Adipose tissue (tissue), 3 donors: ENCODE measurements around the gene TRIM54. TPM values are rescaled to one million over a fixed set of nuclear protein-coding genes. Genes with fewer than 3 reads are reported as not detected.
"Not testable (repeated sequence)": the region's sequence is repeated elsewhere in the genome, so short reads cannot be mapped to it uniquely, and the experiment has no call there.

Experiments
- H3K27ac ChIP-seq: one replicate; pipeline ENCODE4 v1.5.1; 2013; ENCODE audit warnings: low read depth, low read length
- WGBS, 3 donors: extraction: QIAGEN DNeasy Blood & Tissue Kit; methylation state at CpG; one replicate each; pipeline ENCODE4 v1.1.7; 2013; 5-methylcytosine and 5-hydroxymethylcytosine counted together
- polyA plus RNA-seq, 3 donors: library from polyadenylated mRNA; stranded (reverse); fragments of 200-250 nt; gene quantifications; one replicate each; pipeline ENCODE4 v1.2.3, GENCODE V29; 2013
- donor health status: healthy with polysubstance abuse.
- donor health status: Bipolar disorder and iron deficiency.
- donor health status: healthy.

The TRIM54 gene
- polyA plus RNA-seq, 3 donors, result 0.03 to 1.3 (median 0.90) TPM

DNA sequence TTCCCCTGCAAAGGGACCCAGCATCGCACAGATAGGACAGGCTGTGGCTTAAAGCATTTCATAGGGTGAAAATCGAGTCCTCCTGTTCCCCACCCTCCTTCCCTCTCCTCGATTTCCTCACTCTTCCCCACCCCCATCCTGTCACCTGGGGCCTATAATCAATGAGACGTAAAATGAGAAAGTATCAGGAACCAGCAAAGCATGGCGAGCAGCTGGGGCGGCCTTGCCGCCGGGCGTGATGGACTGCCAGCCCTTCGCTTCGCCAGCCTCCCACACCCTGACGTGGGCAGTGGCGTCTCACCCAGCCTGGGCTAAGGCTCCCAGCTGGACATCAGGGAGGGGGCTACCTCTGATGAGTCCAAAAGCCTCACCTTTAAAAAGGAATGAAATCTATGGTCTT, 30.5 kb upstream of the TRIM54 start:
- no peak overlapping the region for H3K27ac ChIP-seq
- WGBS, 3 donors, result 78 to 79% (median 79%) methylated on average over 13 of the region's 13 CpGs

DNA sequence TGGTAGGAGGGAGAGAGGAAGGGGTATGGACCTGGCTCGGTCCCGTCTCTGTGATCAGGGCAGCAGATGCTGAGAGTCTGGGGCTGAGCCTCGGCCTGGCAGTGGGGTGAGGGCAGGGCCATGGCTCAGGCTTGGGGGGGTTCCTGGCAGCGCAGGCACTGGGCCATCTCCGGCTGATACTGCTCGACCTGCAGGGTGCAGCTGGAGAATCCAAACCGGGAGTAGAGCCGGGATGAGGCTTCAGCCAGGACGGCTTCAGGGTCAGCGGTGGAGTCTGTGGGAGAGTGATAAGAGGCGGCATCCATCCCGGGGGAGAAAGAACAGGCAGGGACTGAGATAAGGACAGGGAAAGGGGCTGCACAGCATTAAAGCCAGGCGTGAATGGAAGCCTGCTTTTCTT, 27.0 kb upstream of the TRIM54 start:
- H3K27ac ChIP-seq, result no peak overlapping the region
- 21 to 43% (median 42%) methylated on average over 12 to 13 of the region's 13 CpGs for WGBS, 3 donors

DNA sequence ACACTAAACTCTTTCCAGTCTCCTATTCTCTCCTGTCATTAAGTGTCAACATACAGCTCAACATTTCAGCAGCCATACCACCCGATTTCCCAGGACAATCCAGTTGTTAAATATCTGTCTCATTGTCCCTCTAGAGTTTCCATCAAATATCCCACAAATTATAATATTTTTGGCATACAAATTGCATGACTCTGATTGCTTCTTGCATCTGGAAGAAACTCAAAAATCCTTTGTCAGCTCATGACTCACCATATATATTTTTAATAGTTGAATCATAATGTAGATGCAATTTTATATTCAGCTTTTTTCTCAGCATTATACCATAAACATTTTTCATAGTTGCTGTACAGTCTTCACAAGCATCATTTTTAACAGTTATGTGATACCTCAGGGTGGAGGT, 26.6 kb upstream of the TRIM54 start:
- H3K27ac ChIP-seq, result no peak overlapping the region
- WGBS, 3 donors, result 11 to 43% (median 34%) methylated on average over 1 of the region's 1 CpG

DNA sequence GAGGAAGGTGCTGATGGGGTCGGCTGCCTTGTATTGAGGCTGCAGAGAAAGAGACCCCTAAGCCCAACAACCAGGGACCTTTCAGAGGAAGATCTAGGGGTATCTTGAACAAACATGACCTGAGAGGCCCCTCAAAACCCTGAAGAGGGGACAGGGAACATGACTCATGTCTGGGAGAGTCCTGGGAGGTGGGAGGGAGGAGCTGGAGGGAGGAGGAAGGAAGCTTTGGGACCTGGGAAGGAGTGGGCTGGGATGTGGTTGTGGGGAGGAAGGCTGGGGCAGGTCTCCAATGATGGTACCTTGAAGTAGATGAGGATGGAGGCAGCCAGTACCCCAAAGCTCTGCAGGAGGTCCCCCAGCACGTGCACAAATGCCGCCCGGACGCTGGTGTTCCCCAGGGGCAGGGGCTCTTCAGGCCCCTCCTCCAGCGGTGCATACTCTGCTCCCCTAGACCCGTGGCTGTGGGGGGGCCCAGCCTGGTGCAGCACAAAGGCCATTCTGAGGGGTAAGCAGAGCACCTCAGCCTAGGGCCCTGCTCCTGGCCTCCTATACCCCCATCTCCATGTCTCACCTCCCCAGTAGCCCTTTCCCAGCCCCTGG, 25.3 kb upstream of the TRIM54 start:
- no peak overlapping the region for H3K27ac ChIP-seq
- WGBS, 3 donors, result 48 to 78% (median 72%) methylated on average over 2 to 7 of the region's 7 CpGs

DNA sequence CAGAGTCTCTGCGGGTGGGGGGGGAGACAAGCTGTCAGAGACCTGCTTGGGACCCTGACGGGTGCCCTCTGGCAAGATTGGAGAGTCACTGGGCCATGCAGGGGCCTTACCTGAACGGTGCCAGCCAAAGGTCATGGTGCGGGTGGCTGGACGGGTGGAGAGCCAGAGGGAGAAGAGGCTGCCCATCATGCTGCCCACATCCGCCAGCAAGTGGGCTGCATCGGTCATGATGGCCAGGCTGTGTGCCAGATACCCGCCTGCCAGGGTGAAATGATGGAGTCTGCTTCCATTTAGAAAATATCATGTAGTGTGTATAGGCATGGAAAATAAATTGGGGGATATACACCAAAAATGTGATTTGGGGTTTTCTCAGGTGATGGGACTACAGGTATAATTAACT, 24.2 kb upstream of the TRIM54 start:
- 82 to 93% (median 88%) methylated on average over 8 of the region's 8 CpGs for WGBS, 3 donors
- no peak overlapping the region for H3K27ac ChIP-seq

DNA sequence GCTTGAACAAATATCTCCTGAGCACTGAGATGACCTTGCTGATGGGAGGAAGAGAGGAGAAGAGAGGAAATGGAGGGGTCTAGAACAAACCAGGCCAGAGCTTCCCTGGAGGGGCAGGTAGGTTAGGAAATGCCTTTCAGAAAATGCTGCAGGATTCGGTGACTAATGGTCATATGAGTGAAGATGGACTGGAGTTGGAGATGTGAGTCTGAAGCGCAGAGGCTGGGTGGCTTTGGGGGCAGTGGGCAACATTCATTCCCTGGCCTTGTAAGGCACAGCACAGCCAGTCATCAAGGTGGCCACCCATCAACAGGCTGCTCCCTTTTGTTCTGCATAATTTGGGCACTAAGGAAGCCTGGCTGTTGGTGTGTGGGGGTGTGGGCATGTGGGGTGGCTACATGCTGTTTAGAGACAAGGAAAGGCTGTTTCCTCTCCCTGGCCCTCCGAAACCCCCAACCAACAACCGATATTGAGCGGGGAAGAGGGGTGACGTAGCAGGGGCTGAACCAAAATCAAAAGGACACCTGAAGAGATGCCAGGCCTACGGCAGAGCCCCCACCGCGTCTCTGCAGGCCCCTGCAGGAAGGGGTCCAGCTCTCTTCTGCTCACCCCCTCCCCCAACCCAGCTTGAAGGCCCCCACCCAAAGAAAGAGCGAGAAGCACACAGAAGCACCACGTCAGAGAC, 20.8 kb upstream of the TRIM54 start:
- WGBS, 3 donors, result 50 to 58% (median 52%) methylated on average over 11 of the region's 11 CpGs
- no peak overlapping the region for H3K27ac ChIP-seq

DNA sequence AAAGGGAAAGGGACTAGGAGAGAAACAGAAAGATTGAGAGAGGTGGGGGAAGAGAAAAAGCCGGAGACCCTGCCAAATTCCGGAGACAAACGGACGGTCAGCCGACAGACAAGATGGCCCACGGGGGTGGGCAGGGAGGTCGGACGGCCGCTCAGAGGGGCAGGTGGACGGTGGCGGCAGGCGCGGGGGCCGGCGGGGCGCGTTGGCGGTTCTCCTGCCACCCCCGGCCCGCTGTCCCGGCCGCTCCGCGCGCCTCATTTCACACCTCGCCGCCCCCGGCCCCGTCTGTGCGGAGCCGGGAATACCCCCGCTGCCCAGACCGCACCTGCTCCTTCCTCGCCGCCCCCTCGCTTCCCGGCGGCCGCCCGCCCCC, 20.3 kb upstream of the TRIM54 start:
- WGBS, 3 donors, result 3 to 4% (median 3%) methylated on average over 20 to 40 of the region's 40 CpGs
- H3K27ac ChIP-seq, result no peak overlapping the region

DNA sequence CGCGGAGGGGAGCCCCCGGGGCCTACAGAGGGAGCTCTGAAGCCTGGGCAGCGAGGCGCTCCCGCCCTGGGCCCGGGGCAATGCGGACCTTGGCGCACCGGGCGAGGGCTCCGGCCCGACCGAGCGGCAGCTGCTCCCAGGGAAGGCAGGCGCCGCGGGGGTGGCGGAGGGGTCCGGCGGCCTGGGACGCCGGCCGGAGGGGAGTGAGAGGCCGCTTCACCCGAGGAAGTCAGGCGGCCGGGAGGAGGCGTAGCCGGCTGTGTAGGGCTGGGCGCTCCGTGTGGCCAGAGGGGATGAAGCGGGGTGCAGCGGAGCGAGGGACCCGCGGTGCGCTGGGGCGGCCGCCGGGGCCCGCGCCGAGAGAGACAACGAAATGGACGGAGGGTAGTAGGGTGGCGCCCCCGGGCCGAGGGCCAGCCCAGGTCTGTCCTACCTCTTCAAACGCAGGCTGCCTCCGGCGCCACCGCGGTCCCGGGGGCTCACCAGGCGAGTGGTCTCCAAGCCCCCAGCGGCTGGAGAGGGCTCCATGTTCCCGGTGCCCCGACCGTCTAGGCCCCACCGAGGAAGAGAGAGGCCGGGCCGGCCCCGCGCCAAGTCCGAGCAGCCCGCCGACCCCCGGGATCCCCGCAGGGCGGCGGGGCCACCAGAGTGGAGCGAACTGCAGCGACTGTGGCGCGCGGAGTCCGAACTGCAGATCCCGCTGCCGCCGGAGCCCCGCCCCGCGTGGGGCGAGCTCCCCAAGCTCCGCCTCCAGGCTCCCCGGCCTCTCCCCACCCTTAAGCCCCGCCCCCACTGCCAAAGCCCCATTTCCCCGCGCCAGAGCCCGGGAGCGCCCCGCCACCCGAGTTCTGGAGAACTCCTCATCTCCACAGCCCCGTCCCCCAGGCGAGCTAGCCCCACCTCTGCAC, 19.6 kb upstream of the TRIM54 start, which contains the start of gene SLC30A3:
SLC30A3 (minus strand) TSS at position 669 of the 908 bp plus-strand sequence; CDS start at position 528, 141 bp downstream.
- 1% methylated on average over 75 to 96 of the region's 96 CpGs for WGBS, 3 donors
- no peak within 1 kb of the TSS for H3K27ac ChIP-seq

DNA sequence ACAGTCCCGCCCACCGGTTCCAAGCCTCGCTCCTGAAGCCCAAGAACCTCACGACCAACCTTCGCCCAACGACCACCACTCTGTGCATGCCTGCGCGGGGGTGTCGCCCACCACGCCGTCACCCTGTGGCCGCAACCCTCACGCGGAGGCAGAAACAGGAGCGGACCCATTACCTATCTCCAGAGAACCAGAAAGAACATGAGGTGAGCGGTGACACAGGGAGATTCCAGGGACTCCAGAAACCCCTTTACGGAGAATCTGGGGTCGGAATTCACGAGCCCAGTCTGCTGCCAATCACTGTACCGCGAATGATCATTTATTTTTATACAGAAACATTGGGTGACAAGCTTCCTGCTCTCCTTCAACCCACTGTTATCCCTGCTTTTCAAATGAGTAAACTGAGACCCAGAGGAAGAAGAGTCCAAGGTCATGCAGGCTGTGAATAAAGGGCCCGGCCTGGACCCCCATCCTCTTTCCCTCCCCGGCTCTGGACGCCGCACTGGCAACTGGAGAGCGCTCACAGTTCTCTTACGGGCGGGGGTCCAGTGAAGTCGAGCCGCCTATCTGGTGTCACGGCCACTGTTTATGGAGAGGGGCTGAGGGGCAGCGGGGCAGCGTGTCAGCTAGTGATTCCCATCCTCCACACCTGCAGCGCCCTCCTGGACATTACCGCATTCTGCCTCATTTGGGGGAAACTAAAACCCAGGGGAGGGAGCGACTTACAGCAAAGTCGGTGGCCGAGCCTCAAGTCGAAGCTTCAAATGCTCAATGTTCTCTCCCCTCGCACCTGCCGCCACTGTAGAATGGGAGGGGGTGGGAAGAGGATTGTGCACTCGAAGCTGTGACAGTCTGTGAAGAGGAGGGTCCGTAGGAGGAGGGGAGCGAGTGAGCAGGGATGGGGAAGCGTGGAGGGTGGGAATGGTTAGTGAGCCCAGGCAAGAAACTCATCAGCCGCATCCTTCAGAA, 18.7 kb upstream of the TRIM54 start:
- no peak overlapping the region for H3K27ac ChIP-seq
- WGBS, 3 donors, result 2 to 3% (median 2%) methylated on average over 46 of the region's 46 CpGs

DNA sequence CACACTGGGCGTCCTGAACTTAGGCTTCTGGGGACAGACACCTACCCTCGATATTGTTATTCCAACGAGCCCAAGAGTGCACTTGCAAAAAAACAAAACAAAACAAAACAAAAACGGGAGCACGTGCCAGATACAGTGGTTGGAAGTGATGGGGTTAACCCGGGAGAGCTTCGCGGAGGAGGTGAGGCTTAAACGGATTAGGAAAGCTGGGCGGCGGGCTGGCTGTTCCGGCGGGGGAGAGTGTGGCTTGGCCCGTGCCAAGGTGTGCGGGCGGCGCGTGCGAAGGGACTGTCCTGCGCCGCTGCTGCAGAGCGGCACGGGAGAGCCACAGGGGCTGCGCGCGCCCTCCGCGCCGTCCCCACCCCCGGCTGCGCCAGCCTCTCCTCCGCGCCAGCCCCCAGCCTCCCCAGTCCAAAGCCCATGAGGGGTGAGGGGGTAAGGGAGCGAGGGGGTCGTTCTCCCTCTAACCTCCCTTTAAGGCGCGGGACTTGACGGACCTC, 17.9 kb upstream of the TRIM54 start:
- H3K27ac ChIP-seq, result no peak overlapping the region
- 0 to 1% (median 1%) methylated on average over 30 to 38 of the region's 38 CpGs for WGBS, 3 donors

DNA sequence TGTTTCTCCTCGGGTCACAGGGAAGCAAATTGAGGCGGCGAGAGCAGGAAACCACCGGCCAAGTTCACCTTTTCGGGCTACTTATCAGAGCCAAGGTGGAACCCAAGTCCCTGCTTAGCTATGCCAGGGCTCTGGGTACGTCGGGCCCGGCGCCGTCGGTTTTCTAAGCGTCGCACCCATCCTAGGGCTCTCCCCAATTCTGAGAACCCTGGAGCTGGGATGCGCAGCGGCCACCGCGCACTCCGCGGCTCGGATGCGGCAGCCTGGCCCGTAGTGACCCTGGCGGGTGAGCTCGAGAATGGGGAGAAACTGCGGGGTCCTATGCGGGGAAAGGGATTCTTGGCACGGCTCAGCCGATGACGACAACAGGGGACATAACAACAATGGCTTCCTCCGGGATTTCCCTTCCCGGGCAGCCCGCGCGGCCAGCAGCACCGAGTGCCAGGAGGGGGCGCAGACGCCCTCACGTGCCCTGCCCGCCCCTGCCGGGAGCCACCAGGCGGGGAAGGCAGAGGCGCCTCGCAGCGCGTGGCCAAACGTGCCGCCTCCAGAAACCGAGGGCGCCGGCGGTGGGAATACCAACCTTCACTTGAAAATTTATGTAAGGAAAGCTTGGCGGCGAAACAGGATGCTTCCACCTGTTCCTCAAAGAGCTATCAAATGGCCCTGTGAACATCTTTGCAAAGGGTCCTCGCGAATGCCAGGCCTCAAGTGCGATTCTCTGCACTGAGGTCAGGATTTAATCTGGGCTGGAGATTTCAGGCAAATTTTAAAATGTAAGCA, 17.3 kb upstream of the TRIM54 start:
- 3 to 4% (median 3%) methylated on average over 55 to 56 of the region's 56 CpGs for WGBS, 3 donors
- no peak overlapping the region for H3K27ac ChIP-seq

DNA sequence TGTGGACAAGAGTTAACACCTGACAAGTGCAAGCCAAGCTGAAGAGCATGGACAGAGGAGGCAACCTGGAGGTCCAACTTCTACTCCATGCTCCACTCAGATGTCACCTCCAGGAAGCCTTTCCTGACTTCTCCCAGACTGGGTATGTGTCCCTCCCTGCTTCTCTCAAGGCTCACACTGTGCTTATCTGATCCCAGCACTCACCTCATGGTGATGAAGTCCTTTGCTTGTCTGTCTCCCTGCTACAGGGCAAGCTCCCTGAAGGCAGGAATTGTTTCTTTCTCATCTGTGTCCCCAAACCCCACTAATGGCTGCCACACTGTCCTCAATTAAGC, 16.7 kb upstream of the TRIM54 start:
- no peak overlapping the region for H3K27ac ChIP-seq

DNA sequence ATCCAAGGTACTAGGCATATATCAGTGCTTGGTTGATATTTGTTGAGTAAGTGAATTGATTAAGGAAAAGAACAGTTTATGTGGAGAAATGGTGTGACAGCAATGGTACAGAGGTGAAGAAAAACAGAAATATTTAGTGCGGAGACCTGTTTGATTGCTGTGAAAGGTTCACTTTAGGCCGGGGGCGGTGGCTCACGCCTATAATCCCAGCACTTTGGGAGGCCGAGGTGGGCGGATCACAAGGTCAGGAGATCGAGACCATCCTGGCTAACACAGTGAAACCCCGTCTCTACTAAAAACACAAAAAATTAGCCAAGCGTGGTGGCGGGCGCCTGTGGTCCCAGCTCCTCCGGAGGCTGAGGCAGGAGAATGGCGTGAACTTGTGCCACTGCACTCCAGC, 13.9 kb upstream of the TRIM54 start:
- 88 to 89% (median 88%) methylated on average over 12 to 13 of the region's 13 CpGs for WGBS, 3 donors
- not testable (repeated sequence) for H3K27ac ChIP-seq

DNA sequence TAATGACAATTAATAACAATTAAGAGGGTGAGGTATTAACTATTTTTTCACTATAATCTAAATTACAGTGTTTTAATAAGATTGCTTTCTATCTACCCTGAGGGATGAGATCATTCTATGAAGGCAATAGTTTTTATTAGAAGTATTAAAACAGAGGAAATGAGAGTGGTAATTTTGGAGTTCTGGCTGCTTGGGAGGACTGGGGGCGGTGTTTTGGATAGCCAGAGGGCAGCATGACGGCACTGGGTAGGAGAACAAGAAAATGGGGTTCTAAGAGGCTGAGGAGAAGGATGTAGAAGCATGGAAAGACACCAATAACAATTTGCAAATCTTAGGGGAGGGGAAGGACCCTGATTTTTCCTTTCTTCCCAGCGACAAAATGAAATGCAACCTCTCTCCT, 12.1 kb upstream of the TRIM54 start:
- H3K27ac ChIP-seq, result no peak overlapping the region
- WGBS, 3 donors, result 82 to 86% (median 83%) methylated on average over 3 of the region's 3 CpGs

DNA sequence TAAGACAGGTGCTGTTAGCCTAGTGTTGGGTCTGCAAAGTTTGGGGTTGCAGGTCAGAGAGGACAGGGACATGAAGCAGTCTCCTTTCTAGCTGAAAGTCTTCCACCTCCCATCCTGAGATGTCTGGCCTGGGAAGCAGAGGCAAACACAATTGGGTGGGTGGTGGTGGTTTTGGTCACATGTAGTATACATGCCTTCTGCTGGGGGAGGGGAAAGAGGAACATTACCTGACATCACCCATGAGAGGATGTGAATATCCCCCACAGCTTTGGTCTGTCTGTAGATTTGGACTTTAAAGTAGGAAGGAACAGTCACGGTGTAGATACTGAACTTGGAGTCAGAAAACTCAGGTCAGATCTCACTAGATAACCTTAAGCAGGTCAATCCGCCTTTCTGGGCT, 11.6 kb upstream of the TRIM54 start:
- WGBS, 3 donors, result 60 to 77% (median 65%) methylated on average over 2 of the region's 2 CpGs
- H3K27ac ChIP-seq, result no peak overlapping the region

DNA sequence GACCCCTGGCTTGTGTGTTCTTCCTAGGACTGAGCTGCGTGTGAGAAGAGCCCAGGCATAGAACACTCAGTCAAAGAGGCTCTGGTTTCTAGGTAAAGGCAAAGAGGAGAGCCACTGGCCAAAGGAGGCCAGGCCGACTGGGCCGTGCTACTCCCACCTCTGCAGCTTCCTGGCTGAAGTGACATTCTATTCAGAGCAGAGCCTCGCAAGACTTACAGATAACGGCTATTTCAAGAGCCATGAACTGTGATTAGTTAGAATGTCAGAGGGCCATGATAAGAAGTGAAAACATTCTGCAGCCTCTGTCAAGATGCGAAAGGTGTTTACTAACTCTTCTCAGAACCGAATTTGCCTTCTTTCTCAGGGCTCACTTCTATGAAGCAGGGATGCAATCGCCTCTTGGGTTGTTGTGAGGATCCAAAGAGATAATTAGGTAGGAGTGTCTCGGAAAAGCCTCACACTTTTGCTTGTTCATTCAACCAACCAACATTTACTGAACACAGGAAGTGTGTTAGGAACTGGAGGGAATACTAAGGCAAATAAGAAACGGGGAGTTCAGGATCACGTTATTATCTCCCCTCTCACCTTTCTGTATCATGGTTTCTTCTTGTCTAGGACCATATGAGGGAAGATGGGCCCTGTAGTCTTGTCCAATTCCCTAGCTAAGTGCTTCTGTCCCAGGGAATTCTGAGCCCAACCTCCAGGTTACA, 10.4 kb upstream of the TRIM54 start:
- WGBS, 3 donors, result 57 to 68% (median 67%) methylated on average over 11 of the region's 11 CpGs
- H3K27ac ChIP-seq, result no peak overlapping the region
